T follicular helper cell (primary cell): Measurements from ENCODE around the gene DNAJA4.

ENCODE experiments used
- DNase-seq: peaks from one replicate; pipeline ENCODE4 v3.0.0-alpha.2; 2020; ENCODE audit warnings: low read depth
- total RNA-seq, 2 experiments: gene quantifications; one replicate each; lab custom pipeline; 2026; lab: John Stamatoyannopoulos, UW

The DNAJA4 gene
- total RNA-seq, result 21.6 to 30.8 reads per million in 2 experiments

- peak; percentile 48 for DNase-seq
These were observed at the start of gene DNAJA4 for GRCh38 chr15:78264304-78265136. DNAJA4 (plus strand) TSS chr15:78264562; CDS start chr15:78264764, 202 bp downstream.

- DNase-seq, result no peak
These were observed 47.9 kb upstream of the DNAJA4 start for GRCh38 chr15:78216276-78217104.

GRCh38 chr15:78220713-78221112, 43.6 kb upstream of the DNAJA4 start:
- DNase-seq, result no peak

GRCh38 chr15:78222745-78223395, 41.5 kb upstream of the DNAJA4 start:
- DNase-seq, result no peak

- DNase-seq, result no peak
These were observed 40.9 kb upstream of the DNAJA4 start for GRCh38 chr15:78223396-78224022.

GRCh38 chr15:78224023-78224411, 40.3 kb upstream of the DNAJA4 start:
- no peak for DNase-seq

- no peak for DNase-seq
These were observed 38.4 kb upstream of the DNAJA4 start for GRCh38 chr15:78225783-78226541.

- no peak for DNase-seq
These were observed 35.9 kb upstream of the DNAJA4 start for GRCh38 chr15:78228356-78228996.

GRCh38 chr15:78229431-78230406, 34.6 kb upstream of the DNAJA4 start:
- DNase-seq, result no peak

GRCh38 chr15:78232951-78233350, 31.4 kb upstream of the DNAJA4 start:
- DNase-seq, result no peak

GRCh38 chr15:78233496-78233895, 30.9 kb upstream of the DNAJA4 start:
- no peak for DNase-seq

GRCh38 chr15:78234515-78235040, 29.8 kb upstream of the DNAJA4 start, which contains the start of gene ACSBG1:
ACSBG1 (minus strand) TSS chr15:78234565; CDS start chr15:78234501, 64 bp downstream.
- no peak for DNase-seq

GRCh38 chr15:78236491-78236890, 27.9 kb upstream of the DNAJA4 start:
- DNase-seq, result no peak

GRCh38 chr15:78237146-78237545, 27.2 kb upstream of the DNAJA4 start:
- DNase-seq, result no peak

- DNase-seq, result no peak
These were observed 24.6 kb upstream of the DNAJA4 start for GRCh38 chr15:78239811-78240210.

GRCh38 chr15:78241017-78241416, 23.3 kb upstream of the DNAJA4 start:
- peak; percentile 73 for DNase-seq

- DNase-seq, result no peak
These were observed 22.2 kb upstream of the DNAJA4 start for GRCh38 chr15:78242128-78242527.

- no peak for DNase-seq
These were observed 21.3 kb upstream of the DNAJA4 start for GRCh38 chr15:78243058-78243457.

GRCh38 chr15:78243491-78243941, 20.8 kb upstream of the DNAJA4 start:
- no peak for DNase-seq
